Measurements from ENCODE around the gene WDR45.

WDR45 gene

GRCh38 chrX:49073601-49074575 lies 5.8 kb downstream of the WDR45 start, which contains the start of gene PRAF2:
TSS of gene PRAF2 (minus strand) at chrX:49074002. CDS start at chrX:49073987, 15 bp downstream.
- peak; percentile 70 for DNase-seq (ENCODE audit: low read depth)

GRCh38 chrX:49072712-49073095 lies 7.0 kb downstream of the WDR45 start:
- DNase-seq (ENCODE audit: low read depth) = no peak

- DNase-seq (ENCODE audit: low read depth) = no peak
These were observed 7.6 kb downstream of the WDR45 start for GRCh38 chrX:49071877-49072711.

DNA sequence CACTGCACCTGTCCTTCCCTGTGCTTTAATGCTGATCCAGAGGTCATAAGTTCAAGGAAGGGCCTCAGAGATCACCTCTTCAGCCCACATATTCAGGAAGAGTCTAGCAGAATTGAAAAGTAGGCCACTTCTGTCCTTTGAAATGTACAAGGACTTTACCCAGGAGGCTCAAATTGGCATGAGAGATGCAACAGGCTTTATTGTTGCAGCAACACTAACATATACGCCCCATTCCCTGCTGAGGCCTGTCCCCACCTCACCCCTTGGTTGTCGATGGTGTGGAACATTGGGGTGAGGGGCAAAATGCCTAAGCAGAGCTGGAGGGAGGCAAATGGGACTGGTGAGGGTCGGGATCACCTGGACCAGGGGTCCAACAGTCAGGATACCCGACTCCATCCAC lies 8.7 kb downstream of the WDR45 start:
- no peak for DNase-seq (ENCODE audit: low read depth)

GRCh38 chrX:49069038-49069437 lies 10.6 kb downstream of the WDR45 start:
- DNase-seq (ENCODE audit: low read depth) = no peak

DNA sequence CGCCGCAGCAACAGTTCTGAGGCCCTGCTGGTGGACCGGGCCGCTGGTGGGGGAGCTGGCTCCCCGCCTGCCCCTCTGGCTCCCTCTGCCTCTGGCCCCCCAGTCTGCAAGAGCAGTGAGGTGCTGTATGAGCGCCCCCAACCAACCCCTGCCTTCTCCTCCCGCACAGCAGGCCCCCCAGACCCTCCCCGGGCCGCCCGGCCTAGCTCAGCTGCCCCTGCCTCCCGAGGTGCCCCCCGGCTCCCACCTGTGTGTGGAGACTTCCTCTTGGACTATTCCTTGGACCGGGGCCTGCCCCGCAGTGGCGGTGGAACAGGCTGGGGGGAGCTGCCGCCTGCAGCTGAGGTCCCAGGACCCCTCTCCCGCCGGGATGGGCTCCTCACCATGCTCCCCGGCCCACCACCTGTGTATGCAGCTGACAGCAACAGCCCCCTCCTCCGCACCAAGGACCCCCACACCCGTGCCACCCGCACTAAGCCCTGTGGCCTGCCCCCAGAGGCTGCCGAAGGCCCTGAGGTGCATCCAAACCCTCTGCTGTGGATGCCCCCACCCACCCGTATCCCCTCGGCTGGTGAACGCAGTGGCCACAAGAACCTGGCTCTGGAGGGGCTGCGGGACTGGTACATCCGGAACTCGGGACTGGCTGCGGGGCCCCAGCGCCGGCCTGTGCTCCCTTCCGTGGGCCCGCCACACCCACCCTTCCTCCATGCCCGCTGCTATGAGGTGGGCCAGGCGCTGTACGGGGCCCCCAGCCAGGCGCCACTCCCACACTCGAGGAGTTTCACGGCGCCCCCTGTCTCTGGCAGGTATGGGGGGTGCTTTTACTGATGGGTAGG lies 12.2 kb downstream of the WDR45 start:
- no peak for DNase-seq (ENCODE audit: low read depth)

DNA sequence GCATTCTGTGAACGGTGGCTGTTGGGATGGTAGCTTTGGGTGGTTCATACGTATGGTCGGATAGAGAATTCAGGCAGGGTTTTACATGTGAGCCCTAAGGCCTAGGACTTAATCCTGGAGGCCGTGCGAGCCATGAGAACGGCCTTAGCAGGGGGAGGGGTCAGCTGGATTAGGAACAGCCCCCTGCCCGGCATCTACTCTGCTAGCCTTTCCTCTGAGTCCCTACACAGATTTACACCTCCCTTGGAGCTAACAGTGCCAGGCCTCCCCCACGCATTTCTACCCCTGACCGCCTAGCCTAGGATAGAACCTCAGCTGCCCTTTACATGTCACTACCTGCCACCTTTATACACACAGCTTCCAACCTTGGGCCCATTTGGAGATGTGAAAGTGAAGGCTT lies 13.0 kb downstream of the WDR45 start:
- DNase-seq (ENCODE audit: low read depth) = no peak

DNA sequence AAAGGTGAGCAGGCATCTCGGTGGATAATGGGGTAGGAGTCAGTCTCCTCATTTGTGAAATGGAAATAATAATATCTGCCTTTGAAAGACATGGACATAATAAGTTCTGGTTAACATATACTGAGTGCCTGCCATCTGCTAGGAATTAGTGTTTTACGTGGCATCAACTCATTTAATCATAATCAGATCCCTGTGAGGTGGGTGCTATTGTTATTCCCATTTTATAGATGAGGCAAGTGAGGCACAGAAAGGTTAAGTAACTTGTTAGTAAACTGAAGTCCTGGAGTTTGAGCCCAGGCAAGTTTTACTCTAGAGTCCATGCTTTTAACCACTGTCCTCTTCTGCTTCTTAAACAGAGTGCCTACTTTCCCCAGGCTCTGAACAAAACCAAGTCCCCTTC lies 13.4 kb downstream of the WDR45 start:
- DNase-seq (ENCODE audit: low read depth) = no peak

GRCh38 chrX:49064735-49065134 lies 15.0 kb downstream of the WDR45 start:
- DNase-seq (ENCODE audit: low read depth) = no peak

GRCh38 chrX:49064303-49064702 lies 15.4 kb downstream of the WDR45 start:
- no peak for DNase-seq (ENCODE audit: low read depth)

DNA sequence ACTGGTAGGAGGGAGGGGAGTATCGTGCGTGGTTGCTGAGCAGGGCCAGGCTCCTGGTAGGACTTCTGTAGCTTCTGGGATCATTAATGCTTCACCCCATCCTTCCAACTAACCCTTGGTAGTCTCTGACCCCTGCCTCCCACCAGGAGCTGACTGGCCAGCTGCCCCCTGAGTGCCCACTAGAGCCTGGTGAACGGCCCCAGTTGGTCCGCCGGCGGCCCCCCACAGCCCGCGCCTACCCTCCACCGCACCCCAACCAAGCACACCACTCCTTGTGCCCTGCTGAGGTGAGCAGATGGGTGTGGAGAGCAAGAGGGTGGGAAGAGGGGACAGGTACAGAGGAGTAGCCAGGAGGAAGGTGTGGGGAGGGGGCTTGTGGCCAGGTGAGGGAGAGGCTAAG lies 16.0 kb downstream of the WDR45 start:
- DNase-seq (ENCODE audit: low read depth) = no peak

- DNase-seq (ENCODE audit: low read depth) = no peak
These were observed 17.8 kb downstream of the WDR45 start for GRCh38 chrX:49061916-49062315.

GRCh38 chrX:49061490-49061889 lies 18.2 kb downstream of the WDR45 start:
- DNase-seq (ENCODE audit: low read depth) = no peak

DNA sequence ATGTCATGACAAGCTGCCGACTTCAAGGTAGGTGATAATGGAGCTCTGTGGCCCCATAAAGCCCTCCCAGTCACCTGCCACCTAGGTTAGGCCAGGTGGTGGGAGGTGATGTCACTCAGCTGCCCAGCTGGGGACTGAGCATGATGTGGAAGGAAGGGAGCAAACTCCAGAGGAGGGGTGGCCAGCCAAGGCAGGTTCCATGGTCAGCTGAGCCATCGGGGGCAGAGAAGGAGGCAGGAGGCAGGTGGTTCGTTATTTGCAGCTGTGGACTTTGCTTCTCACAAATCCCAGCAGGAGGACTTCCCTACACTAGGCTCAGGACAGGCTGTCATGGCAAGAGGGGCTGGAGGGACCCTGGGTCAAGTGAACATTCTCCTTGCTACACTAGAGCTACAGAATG lies 18.8 kb downstream of the WDR45 start:
- DNase-seq (ENCODE audit: low read depth) = no peak

DNA sequence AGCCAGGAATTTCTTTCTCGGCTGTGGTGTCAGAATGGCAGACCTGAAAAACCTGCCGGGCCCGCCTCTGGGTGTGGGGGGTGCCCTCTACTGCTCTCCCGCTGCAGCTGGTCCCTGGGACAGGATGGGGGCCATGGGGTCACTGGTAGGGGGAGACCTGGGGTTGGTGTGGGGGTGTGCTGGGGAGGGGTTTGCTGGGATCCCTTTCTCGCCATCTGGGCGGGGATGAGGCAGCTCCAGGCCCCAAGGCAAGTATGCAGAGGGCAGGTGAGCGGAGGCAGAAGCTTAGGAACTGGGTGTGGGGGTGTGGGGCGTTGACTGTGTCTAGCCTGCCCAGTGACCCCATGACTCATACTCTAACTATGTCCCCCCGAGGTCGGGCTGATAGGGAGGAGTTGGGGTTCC lies 20.0 kb downstream of the WDR45 start:
- DNase-seq (ENCODE audit: low read depth) = no peak

GRCh38 chrX:49059201-49059600 lies 20.5 kb downstream of the WDR45 start:
- DNase-seq (ENCODE audit: low read depth) = no peak

DNA sequence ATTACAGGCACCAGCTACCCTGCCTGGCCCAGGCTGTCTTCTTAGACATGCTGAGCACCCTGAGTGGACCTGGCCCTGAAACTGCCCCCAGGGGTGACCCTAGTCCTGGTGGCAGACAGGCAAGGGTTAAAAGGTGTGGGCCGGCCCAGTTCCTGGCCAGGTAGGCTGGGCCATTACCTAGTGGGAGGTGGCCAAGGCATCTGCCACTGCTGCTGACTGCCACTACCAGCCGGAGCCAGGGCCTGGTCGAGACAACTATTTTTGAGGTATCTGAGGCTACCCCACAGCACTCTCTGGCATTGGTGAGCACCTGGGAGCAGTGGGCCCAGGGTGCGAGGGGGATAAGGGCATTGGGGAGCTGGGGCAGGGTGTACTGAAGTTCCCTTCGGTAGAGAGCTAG lies 20.9 kb downstream of the WDR45 start, which contains the start of gene CCDC120:
TSS of gene CCDC120 (plus strand) at position 206 of the 400 bp plus-strand sequence. CDS start 3,043 bp downstream, outside the sequence.
- DNase-seq (ENCODE audit: low read depth) = no peak

GRCh38 chrX:49054073-49054762 lies 25.5 kb downstream of the WDR45 start:
- no peak for DNase-seq (ENCODE audit: low read depth)

DNA sequence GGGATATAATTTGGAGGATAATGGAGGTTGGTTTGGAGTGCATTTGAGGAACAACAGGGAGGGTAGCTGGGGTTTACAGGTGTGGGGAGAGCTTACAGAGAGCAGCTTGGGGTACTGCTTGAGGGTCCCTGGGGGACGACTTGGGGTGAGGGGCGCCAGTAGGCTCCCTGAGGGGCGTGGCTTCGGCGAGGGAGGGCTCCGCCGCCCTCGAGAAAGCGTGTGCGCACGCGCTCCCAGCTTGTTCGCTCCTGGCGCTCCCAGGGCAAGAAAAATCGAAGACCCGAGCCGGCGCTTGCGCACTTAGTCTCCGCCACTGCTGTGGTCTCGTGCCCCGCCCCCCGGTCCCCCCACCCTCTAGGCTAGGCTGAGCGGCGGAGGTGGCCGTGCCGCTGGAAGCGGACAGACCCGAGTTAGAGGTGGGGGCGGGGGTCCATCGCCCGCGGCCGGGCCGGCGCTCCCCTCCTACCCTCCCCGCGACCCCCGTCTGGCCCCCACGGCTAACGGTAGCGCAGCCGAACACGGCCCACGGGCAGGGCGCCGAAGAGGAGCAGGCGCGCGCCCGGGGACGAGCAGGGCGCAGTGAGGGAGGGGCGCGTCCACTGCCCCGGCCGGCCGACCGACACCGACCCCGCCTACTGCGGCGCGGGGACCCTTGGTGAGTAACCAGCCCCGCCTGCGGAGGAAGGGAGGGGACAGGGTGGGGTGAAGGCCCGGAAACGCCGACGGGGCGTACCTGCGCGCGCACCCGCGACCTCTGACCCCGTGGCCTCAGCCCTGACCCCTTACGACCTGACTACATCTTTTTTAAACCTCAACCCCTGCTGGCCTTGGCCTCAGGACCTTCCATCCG lies 26.2 kb downstream of the WDR45 start:
- peak; percentile 24 for DNase-seq (ENCODE audit: low read depth)

DNA sequence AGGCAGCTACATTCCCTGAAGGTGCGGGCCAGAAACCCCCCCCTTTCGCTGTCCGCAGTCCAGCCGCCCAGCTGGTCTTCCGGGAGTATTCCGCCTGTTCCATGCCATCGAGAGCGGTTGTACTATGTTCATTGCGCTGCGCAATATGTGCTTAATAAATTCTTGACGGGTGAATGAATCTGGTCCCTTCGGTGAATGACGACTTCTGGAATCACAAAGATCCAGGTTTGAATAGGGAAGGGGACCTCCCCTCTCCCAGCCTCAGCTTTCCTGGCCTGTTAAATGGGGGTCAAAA lies 35.8 kb downstream of the WDR45 start:
- no peak for DNase-seq (ENCODE audit: low read depth)
